HepG2 (cell line): ENCODE results near the gene UBE2I. TPM values are rescaled to one million over a fixed set of nuclear protein-coding genes. Genes with fewer than 3 reads are reported as not detected.
"Not testable (repeated sequence)": the region's sequence is repeated elsewhere in the genome, so short reads cannot be mapped to it uniquely, and the experiment has no call there.

Source experiments
- ATAC-seq: fragments of 200-7000 bp; cut with Tn5 transposase; 3 replicates; pipeline ENCODE4 v1.9.1; 2020; ENCODE audit warnings: mild to moderate bottlenecking, moderate library complexity
- BruUV-seq: library from RNA; stranded (reverse); fragments of 400-500 nt; replicated peaks from 2 replicates; lab custom pipeline; 2021; lab: Mats Ljungman, UMichigan
- CTCF ChIA-PET: fragments of 300-600 bp; formaldehyde crosslinking; extraction: SDS; loops from one replicate; lab custom pipeline; 2021; ENCODE audit warnings: low total read pairs, inconsistent platforms, low intra/inter-chr PET ratio; lab: Yijun Ruan, JAX
- POLR2A ChIA-PET: fragments of 350-600 bp; sonication (Branson Sonifier 250); formaldehyde crosslinking; loops from one replicate; lab custom pipeline; 2020; ENCODE audit warnings: antibody characterized with exemption, inconsistent platforms; lab: Yijun Ruan, JAX
- DNase-seq: peaks from one replicate; pipeline ENCODE4 v3.0.0-alpha.2; 2015; ENCODE audit warnings: low spot score
- FAIRE-seq: peaks from 3 replicates; lab custom pipeline; 2011; peaks lifted over from hg19 to GRCh38; lab: Jason Lieb, UNC
- H2AFZ ChIP-seq: one replicate; pipeline ENCODE4 v1.6.1; 2011; ENCODE audit warnings: low read length, inconsistent platforms
- H3K27ac ChIP-seq: fragments of 300-600 bp; 3 replicates; pipeline ENCODE4 v1.8.0; 2011; ENCODE audit warnings: mixed run types, mild to moderate bottlenecking, mixed read lengths, low read length, inconsistent platforms; ENCODE audit not compliant: insufficient read depth; ENCODE audit errors: extremely low read length
- H3K27me3 ChIP-seq, 2 experiments: fragments of 200-600 bp in 1 of 2; 2 replicates in 1 of 2; 3 replicates in 1 of 2; pipeline versions ENCODE4 v1.6.0 to v1.8.0; 2011; ENCODE audit warnings: low read length in 2 of 2, mild to moderate bottlenecking in 2 of 2, moderate library complexity in 2 of 2, inconsistent platforms in 1 of 2; ENCODE audit not compliant: insufficient read depth in 2 of 2, control insufficient read depth in 1 of 2
- H3K36me3 ChIP-seq, 2 experiments: fragments of 200-600 bp in 1 of 2; replicated peaks in 1 of 2; 2 replicates in 1 of 2; 3 replicates in 1 of 2; pipeline versions ENCODE4 v1.5.1 to v1.8.0; 2011; ENCODE audit warnings: low read length in 2 of 2, inconsistent platforms in 1 of 2; ENCODE audit not compliant: insufficient read depth in 2 of 2, control insufficient read depth in 1 of 2
- H3K4me1 ChIP-seq: 2 replicates; pipeline ENCODE4 v1.5.1; 2012; ENCODE audit warnings: low read length, inconsistent platforms; ENCODE audit not compliant: insufficient read depth
- H3K4me2 ChIP-seq: 2 replicates; pipeline ENCODE4 v1.6.0; 2011; ENCODE audit warnings: low read depth, low read length, inconsistent platforms
- H3K4me3 ChIP-seq, 3 experiments: fragments of 200-600 bp in 1 of 3; sonication (generic), shearing (Covaris generic) in 1 of 3; replicated peaks in 1 of 3; 2 replicates each; pipeline ENCODE4 v1.5.1; 2011 to 2016; ENCODE audit warnings: low read length in 3 of 3, inconsistent platforms in 2 of 3, low read depth in 2 of 3, mild to moderate bottlenecking in 2 of 3, control low read depth in 1 of 3, mixed read lengths in 1 of 3; ENCODE audit not compliant: insufficient read depth in 1 of 3
- H3K79me2 ChIP-seq: one replicate; pipeline ENCODE4 v1.6.1; 2011; ENCODE audit warnings: low read length, inconsistent platforms; ENCODE audit not compliant: insufficient read depth
- H3K9ac ChIP-seq: 2 replicates; pipeline ENCODE4 v1.6.0; 2011; ENCODE audit warnings: mild to moderate bottlenecking, low read depth, low read length, inconsistent platforms; ENCODE audit not compliant: insufficient read depth
- H3K9me3 ChIP-seq: 2 replicates; pipeline ENCODE4 v1.5.1; 2012; ENCODE audit warnings: mild to moderate bottlenecking, low read length
- H4K20me1 ChIP-seq: 2 replicates; pipeline ENCODE4 v1.6.0; 2011; ENCODE audit warnings: inconsistent platforms, mild to moderate bottlenecking, low read length, moderate library complexity; ENCODE audit not compliant: insufficient read depth
- SALL2 ChIP-seq: sonication (generic); formaldehyde crosslinking; IDR thresholded peaks from 2 replicates; pipeline ENCODE4 v1.8.1; 2023; ENCODE audit warnings: mild to moderate bottlenecking, missing genetic modification reagents, inconsistent platforms
- ZNF121 ChIP-seq: sonication (generic); formaldehyde crosslinking; IDR thresholded peaks from 2 replicates; pipeline ENCODE4 v1.5.0; 2020; ENCODE audit warnings: mild to moderate bottlenecking, missing genetic modification reagents
- ZNF589 ChIP-seq: sonication (generic); formaldehyde crosslinking; conservative IDR thresholded peaks from 2 replicates; pipeline ENCODE4 v1.8.0; 2022; ENCODE audit warnings: mild to moderate bottlenecking, moderate library complexity, missing genetic modification reagents
- WGBS: methylation state at CpG from one replicate; pipeline ENCODE4 v1.1.6; 2017; ENCODE audit warnings: low lambda C conversion rate; 5-methylcytosine and 5-hydroxymethylcytosine counted together
- in situ Hi-C: cut with HindIII; loops from 2 replicates; pipeline ENCODE4 v1.10.0; 2017; ENCODE audit warnings: low pct_unique_long_range_greater_than_20kb; ENCODE audit not compliant: extremely low pct_ligation_motif_present
- intact Hi-C: fragments of 100-400 bp; cut with micrococcal nuclease; formaldehyde crosslinking; loops from one replicate; pipeline ENCODE4 v1.10.0; 2022; ENCODE audit not compliant: unreplicated experiment
- polyA plus RNA-seq, 8 experiments: library from polyadenylated mRNA; depleted of rRNA in 3 of 8; stranded (reverse) in 7 of 8; unstranded in 1 of 8; fragments of >200 nt; fragmentation: Illumina TruSeq in 4 of 8; extraction: Trizol in 4 of 8; gene quantifications; 2 replicates each; pipeline versions ENCODE4 v1.2.1 to v1.2.3, GENCODE V29; 2011 to 2016; ENCODE audit warnings: low read depth in 4 of 8, missing spikeins in 1 of 8, mixed read lengths in 1 of 8; ENCODE audit not compliant: insufficient read depth in 1 of 8
- total RNA-seq, 5 experiments: library from RNA; depleted of rRNA; stranded (reverse); fragments of >200 nt; fragmentation: Illumina TruSeq; extraction: Trizol; gene quantifications; 2 replicates each; pipeline ENCODE4 v1.2.3, GENCODE V29; 2016; ENCODE audit warnings: low read depth in 1 of 5
- TF ChIP-seq, protein P1 (sequence below): sonication (generic); formaldehyde crosslinking; IDR thresholded peaks from 2 replicates; pipeline ENCODE4 v1.4.0; 2020; ENCODE audit warnings: missing genetic modification reagents

UBE2I gene
- total and polyA plus RNA-seq, 2 of the 13 experiments (the other 11 are each of a cell fraction or from before 2014, with no cell fraction given) = 75.8 to 98.9 TPM

DNA sequence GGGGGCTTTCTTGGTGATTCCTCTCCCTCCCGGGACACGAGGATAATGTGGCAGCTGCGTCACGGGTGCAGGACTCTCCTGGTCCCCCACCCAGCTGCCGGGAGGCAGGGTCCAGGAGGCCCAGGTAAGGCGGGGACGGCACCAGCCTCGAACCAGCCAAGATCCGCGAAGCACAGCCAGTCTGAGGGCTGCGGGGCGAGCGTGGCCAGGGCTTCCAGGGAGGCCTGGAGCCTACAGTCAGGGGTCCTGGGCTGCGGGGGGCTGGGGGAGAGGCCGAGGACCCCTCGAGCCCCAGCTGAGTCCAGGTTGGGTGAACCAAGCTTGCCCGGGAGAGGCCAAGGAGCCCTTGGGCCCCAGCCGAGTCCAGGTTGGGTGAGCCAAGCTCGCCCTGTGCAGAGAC is 43.6 kb upstream of the UBE2I start:
- TF ChIP-seq ZNF589 (CRISPR knock-in tag) = no peak
- TF ChIP-seq SALL2 (CRISPR knock-in tag) = no peak
- TF ChIP-seq, protein P1, sequence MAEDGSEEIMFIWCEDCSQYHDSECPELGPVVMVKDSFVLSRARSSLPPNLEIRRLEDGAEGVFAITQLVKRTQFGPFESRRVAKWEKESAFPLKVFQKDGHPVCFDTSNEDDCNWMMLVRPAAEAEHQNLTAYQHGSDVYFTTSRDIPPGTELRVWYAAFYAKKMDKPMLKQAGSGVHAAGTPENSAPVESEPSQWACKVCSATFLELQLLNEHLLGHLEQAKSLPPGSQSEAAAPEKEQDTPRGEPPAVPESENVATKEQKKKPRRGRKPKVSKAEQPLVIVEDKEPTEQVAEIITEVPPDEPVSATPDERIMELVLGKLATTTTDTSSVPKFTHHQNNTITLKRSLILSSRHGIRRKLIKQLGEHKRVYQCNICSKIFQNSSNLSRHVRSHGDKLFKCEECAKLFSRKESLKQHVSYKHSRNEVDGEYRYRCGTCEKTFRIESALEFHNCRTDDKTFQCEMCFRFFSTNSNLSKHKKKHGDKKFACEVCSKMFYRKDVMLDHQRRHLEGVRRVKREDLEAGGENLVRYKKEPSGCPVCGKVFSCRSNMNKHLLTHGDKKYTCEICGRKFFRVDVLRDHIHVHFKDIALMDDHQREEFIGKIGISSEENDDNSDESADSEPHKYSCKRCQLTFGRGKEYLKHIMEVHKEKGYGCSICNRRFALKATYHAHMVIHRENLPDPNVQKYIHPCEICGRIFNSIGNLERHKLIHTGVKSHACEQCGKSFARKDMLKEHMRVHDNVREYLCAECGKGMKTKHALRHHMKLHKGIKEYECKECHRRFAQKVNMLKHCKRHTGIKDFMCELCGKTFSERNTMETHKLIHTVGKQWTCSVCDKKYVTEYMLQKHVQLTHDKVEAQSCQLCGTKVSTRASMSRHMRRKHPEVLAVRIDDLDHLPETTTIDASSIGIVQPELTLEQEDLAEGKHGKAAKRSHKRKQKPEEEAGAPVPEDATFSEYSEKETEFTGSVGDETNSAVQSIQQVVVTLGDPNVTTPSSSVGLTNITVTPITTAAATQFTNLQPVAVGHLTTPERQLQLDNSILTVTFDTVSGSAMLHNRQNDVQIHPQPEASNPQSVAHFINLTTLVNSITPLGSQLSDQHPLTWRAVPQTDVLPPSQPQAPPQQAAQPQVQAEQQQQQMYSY (CRISPR knock-in tag) = no peak
- TF ChIP-seq, all 625 proteins: peak for 0
- 30% methylated on average over 15 of the region's 19 CpGs for WGBS
- Histone ChIP-seq H2AFZ (no peak overlapping the region), H3K27me3 (peaks cover 10 to 48% of the 10 kb centered on the region in 2 experiments), H3K79me2 (no peaks in the 10 kb centered on the region), H3K4me2 (no peak overlapping the region), H4K20me1 (no peaks in the 10 kb centered on the region), H3K4me1 (no peaks in the 10 kb centered on the region), H3K27ac (no peak overlapping the region), H3K9ac (no peak overlapping the region), H3K4me3 (no peak overlapping the region), H3K9me3 (no peaks in the 10 kb centered on the region), H3K36me3 (no peaks in the 10 kb centered on the region)
- no TSS peak for BruUV-seq
- CTCF ChIA-PET = no interaction called here
- FAIRE-seq (no peak), DNase-seq (no peak), ATAC-seq (no peak)
- intact Hi-C loops = no loop called here
- in situ Hi-C loops = no loop called here
- POLR2A ChIA-PET = no interaction called here

DNA sequence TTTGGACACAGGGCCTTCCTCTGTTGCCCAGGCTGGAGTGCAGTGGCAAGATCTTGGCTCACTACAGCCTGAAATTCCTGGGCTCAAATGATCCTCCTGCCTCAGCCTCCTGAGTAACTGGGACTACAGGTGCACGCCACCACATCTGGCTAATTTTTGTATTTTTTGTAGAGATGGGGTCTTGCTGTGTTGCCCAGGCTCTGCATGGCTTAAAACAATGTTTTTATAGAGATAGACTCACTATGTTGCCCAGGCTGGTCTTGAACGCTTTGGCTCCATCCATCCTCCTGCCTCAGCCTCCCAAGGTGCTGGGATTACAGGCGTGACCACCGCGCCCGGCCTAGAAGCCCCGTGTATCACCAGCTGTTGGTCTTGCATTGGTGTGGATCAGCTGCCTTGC is 40.0 kb upstream of the UBE2I start:
- 0 out of 2 replicates have a peak, but pooled peaks have one; percentile 23 for TF ChIP-seq ZNF121
- in situ Hi-C loops, ATAC-seq: not testable (repeated sequence)

More for the DNA sequence above, 40.0 kb upstream of the UBE2I start:
- DNase-seq, H3K79me2 ChIP-seq, FAIRE-seq, BruUV-seq, H3K4me3 ChIP-seq, POLR2A ChIA-PET, intact Hi-C loops, H3K27ac ChIP-seq, CTCF ChIA-PET, H3K9ac ChIP-seq, H3K4me2 ChIP-seq, H2AFZ ChIP-seq, H3K9me3 ChIP-seq, H4K20me1 ChIP-seq, H3K36me3 ChIP-seq: not testable (repeated sequence)
- Histone ChIP-seq H3K27me3 (peaks cover 2 to 37% of the 10 kb centered on the region in 2 experiments), H3K4me1 (peaks cover 11% of the 10 kb centered on the region; the same call in 1 of the 2 replicates)
- 87% methylated on average over 5 of the region's 7 CpGs for WGBS
